ENCODE results near the gene SLC66A2.
"Not testable (repeated sequence)": the region's sequence is repeated elsewhere in the genome, so short reads cannot be mapped to it uniquely, and the experiment has no call there.

SLC66A2 gene

GRCh38 chr18:79971211-79971952, 19.9 kb upstream of the SLC66A2 start:
- in situ Hi-C loops (cut with MboI; ENCODE audit: low sequenced_read_pairs), result no loop called here

GRCh38 chr18:79970419-79971133, 19.1 kb upstream of the SLC66A2 start:
- in situ Hi-C loops (cut with MboI; ENCODE audit: low sequenced_read_pairs), result no loop called here

DNA sequence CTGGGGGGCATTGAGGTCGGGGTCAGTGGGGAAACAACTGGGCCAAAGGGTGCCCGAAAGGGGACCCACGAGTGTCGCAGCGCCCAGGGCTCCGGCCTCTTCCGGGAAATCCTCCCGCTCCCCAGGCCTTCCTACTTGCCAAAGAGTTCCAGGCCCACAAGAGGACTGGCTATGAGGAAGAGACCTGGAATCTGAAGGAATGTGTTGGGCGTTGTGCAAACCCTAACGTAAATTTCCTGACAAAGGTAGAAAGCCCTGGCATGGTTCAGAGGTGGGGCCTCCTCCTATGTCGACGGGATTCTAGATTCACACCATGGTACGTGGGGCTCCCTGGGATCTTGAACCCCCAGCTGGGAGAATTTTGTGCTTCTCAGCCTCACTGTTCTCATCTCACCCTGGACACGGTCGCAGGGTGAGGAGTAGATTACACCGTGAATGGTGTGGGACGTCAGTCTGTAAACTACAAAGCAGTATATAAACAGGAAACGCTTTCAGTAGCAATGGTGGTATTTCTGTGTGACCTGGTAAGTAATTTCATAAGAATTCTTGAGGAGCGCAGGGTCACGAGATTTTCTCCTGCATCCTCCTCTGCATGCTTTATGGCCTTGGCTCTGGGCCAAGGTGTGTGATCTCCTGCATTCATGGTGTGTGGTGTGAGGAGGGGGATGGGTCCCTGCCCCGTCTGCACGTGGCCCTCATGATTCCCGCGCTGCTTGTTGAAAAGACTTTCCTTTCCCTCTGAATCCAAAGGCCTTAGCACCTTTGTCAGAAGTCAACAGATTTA, 13.9 kb upstream of the SLC66A2 start:
- in situ Hi-C loops (cut with MboI; ENCODE audit: low sequenced_read_pairs), result no loop called here

GRCh38 chr18:79964330-79965118, 13.1 kb upstream of the SLC66A2 start, which contains the start of gene HSBP1L1:
HSBP1L1 (plus strand) TSS chr18:79964643; CDS start chr18:79964736, 93 bp downstream.
- in situ Hi-C loops (cut with MboI; ENCODE audit: low sequenced_read_pairs), result no loop called here

DNA sequence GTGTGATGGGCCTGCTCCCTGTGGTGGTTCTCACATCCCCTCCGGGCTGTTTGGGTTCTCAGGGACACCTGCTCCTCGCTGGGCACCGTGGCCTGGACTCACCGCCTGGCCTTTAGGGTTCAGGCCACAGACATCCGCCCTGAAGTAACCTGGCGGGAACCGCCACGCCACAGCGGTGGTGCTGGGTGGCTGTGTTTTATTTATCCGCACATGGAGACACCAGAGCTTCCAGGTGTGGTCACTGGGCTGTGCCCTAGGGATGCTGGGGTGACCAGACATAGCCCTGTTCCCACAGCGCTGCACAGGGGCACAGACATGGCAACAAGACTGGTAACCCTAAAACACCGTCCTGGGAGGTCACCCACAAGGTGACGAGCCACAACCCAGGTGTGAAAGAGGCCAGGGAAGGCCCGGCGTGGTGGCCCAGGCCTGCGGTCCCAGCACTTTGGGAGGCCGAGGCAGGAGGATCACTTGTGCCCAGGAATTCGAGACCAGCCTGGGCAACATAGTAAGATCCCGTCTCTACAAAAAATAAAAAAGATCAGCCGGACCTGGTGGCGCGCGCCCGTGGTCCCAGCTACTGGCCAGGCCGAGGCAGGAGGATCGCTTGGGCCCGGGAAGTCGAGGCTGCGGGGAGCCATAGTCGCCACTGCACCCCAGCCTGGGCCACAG, 12.3 kb upstream of the SLC66A2 start:
- in situ Hi-C loops (cut with MboI; ENCODE audit: low sequenced_read_pairs), result no loop called here

DNA sequence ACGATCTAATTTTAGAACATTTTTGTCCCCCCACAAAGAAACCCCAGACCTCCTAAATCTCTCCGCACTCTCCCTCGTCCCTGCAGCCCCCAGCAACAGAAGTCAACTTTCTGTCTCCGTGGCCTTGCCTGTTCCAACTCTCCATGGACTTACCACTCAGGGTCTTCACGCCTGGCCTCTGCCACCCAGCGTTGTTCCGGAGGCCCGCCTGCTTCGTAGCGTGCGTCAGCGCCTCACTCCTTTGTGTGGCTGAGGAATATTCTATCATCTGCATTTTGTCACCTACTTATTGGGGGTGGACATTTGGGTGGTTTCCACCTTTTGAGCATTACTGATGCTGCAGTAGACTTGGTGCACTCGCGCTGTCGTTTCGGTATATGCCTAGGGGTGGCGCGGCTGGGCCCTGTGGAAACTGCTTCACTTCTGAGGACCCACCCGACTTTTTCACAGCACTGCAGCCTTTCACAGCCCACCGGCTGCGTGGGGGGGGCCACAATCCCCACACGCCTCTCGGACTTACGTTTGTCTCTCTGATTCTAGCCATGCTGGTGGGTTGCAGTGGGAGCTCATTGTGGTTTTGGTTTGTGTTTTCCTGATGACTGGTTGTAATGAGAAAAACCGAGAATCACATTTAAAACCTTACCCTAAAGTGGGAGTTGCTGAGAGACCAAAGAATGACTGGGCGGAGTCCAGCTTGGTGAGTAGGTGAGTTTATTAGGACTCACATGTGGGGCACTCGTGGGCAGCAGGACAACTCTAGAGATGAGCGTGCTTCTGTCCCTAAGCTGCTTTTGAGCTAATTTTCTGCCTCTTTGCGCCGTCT, 11.6 kb upstream of the SLC66A2 start:
- in situ Hi-C loops (cut with MboI; ENCODE audit: low sequenced_read_pairs), result no loop called here

GRCh38 chr18:79962311-79962710, 10.9 kb upstream of the SLC66A2 start:
- in situ Hi-C loops (cut with MboI; ENCODE audit: low sequenced_read_pairs), result no loop called here

DNA sequence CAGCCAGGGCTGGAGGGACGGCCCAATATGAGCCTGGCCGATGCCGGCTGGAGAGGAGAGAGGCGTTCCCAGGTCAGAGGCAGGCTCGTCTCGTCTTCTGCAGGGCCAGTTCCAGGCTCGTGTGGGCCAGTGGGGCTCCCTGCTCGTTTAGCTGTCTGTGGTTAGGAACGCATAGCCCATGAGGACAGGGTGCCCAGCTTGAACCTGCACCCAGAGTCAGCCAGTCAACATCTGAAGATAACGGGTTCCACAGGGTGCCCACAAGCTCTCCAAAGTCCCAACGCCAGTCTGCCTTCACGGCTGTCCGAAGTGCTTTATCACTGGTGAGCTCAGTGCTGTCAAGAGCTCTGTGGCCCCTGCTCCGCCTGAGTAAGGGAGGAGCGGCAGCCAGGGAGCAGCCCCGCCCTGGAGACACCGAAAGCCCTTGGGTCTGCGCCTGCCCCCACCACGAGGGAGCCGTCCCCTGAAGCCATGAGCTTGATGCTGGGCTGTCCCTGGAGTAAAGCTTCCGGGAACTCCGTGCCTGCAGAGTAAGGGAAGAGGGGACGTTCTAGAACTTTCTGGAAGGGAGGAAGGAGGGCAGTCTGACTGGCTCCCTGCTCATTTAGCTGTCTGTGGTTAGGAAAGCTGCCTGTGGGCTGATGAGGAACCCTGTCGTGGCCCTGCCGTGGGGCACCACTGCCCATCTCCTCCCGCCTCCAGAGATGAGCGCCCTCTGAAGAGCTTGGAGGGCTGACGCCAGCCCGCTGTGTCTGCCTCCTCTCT, 10.3 kb upstream of the SLC66A2 start:
- in situ Hi-C loops (cut with MboI; ENCODE audit: low sequenced_read_pairs), result no loop called here

DNA sequence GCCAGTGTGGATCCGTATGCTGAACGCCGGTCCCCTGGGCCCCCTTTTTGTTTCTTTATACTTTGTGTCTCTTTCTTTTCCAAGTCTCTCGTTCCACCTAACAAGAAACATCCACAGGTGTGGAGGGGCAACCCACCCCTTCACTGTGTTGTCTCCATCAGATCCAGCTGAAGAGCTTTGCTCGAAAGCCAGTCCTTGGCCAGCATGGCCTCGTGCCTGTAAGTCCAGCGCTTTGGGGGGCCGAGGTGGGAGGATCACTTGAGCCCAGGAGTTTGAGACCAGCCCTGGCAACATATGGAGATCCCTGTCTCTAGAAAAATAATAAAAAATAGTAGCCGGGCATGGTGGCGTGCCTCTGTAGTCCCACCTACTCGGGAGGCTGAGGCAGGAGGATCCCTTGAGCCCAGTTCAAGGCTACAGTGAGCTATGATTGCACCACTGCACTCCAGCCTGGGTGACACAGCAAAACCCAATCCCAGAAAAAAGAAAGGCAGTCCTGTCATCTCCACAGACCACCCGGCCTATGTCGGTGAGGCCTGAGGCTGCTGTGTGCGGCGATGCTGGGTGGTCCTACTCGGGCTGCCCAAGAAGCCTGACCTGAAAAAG, 9.6 kb upstream of the SLC66A2 start:
- in situ Hi-C loops (cut with MboI; ENCODE audit: low sequenced_read_pairs), result no loop called here

GRCh38 chr18:79960161-79960801, 8.8 kb upstream of the SLC66A2 start:
- in situ Hi-C loops (cut with MboI; ENCODE audit: low sequenced_read_pairs), result not testable (repeated sequence)

- in situ Hi-C loops (cut with MboI; ENCODE audit: low sequenced_read_pairs), result no loop called here
These were observed 7.5 kb upstream of the SLC66A2 start for GRCh38 chr18:79958981-79959380.

DNA sequence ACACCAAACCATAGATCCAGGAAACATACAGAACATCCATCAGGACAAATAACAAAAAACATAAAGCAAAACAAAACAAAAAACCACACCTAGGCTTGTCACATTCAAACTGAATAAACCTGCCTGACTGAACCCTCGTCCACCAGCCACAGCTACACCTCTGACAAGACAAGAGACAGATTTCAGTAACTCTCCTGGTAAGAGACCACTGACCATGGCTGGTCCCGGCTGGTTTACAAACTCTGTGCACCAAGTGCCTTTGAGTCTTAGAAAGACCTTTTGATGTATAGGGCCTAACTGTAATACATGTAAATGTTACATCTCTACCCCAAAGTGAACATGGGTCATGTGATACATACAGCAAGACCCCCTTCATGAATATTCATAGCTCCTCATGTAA, 4.8 kb upstream of the SLC66A2 start:
- in situ Hi-C loops (cut with MboI; ENCODE audit: low sequenced_read_pairs), result no loop called here

DNA sequence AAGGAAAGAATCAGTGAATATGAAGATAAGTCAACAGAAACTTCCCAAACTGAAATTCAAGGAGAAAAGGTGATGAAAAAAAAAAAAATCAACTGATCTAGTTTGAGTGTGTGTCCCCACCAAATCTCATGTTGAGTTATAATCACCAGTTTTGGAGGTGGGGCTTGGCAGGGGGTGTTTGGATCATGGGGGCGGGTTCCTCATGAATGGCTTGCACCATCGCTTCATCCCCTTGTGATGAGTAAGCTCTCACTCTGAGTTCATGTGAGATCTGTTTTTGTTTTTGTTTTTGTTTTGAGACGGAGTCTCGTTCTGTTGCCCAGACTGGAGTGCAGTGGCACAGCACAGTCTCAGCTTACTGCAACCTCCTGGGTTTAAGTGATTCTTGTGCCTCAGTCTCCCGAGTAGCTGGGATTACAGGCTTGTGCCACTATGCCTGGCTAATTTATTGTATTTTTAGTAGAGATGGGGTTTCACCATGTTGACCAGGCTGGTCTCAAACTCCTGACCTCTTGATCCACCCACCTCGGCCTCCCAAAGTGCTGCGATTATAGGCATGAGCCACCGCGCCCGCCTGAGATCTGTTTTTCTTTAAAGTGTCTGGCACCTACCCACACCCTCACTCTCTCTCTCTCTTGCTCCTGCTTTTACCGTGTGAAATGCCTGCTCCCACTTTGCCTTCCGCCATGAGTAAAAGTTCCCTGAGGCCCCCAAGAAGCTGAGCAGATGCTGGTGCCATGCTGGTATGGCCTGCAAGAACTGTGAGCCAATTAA, 4.0 kb upstream of the SLC66A2 start:
- in situ Hi-C loops (cut with MboI; ENCODE audit: low sequenced_read_pairs), result no loop called here

GRCh38 chr18:79954791-79955190, 3.3 kb upstream of the SLC66A2 start:
- in situ Hi-C loops (cut with MboI; ENCODE audit: low sequenced_read_pairs), result no loop called here

DNA sequence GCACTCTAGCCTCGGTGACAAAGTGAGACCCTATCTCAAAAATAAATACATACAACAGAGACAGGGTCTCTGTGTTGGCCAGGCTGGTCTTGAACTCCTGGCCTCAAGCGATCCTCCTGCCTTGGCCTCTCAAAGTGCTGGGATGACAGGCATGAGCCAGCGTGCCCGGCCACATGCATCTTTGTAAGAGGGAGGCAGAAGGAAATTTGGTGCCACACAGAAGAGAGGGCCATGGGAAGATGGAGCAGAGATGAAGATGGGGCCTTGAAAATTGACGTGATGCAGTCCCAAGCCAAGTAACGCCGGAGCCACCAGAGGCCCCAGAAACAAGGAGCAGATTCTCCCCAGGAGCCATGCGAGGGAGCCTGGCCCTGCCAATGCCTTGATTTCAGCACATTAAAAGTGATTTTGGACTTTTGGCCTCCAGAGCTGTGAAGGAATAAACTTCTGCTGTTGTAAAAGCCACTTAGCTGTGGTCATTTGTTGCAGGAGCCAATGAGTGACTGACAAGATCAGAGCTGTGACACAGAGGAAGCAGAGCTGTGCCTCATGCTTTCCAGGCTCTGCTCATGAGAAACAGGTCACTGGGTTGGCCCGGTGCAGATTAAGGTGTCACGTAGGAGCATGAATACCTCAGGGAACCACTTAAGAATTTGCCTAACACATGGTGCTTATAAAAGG, 2.7 kb upstream of the SLC66A2 start:
- in situ Hi-C loops (cut with MboI; ENCODE audit: low sequenced_read_pairs), result no loop called here

GRCh38 chr18:79952996-79953559, 1.6 kb upstream of the SLC66A2 start:
- in situ Hi-C loops (cut with MboI; ENCODE audit: low sequenced_read_pairs), result no loop called here
